HCT116 (cell line): ENCODE data around the gene EXOC4. TPM values are rescaled to one million over a fixed set of nuclear protein-coding genes. Genes with fewer than 3 reads are reported as not detected.

ENCODE experiments used
- ATAC-seq: fragments of 200-7000 bp; cut with Tn5 transposase; 2 replicates; pipeline ENCODE4 v1.9.1; 2020; ENCODE audit warnings: mild to moderate bottlenecking, moderate library complexity
- BruUV-seq: library from RNA; stranded (reverse); fragments of 400-500 nt; replicated peaks from 2 replicates; lab custom pipeline; 2021; lab: Mats Ljungman, UMichigan
- CTCF ChIA-PET: fragments of 300-600 bp; sonication (Branson Sonifier 250); formaldehyde crosslinking; loops from one replicate; lab custom pipeline; 2021; ENCODE audit warnings: antibody characterized with exemption; lab: Charles Lee
- POLR2A ChIA-PET: fragments of 300-600, 350-600 bp; sonication (Branson Sonifier 250); formaldehyde crosslinking; loops from one replicate; lab custom pipeline; 2021; ENCODE audit warnings: antibody characterized with exemption; lab: Charles Lee
- RAD21 ChIA-PET, 2 experiments: fragments of 300-600 bp; sonication (Branson Sonifier 250); formaldehyde crosslinking; loops; one replicate each; lab custom pipeline; 2023; ENCODE audit warnings: low total read pairs in 2 of 2; ENCODE audit not compliant: uncharacterized antibody in 2 of 2, unreplicated experiment in 2 of 2, low non-redundant PET in 1 of 2; lab: Charles Lee
- DNase-seq: peaks from one replicate; pipeline ENCODE4 v3.0.0-alpha.2; 2010; ENCODE audit warnings: low read depth, low spot score
- H2AFZ ChIP-seq: fragments of 200-600 bp; shearing (Covaris generic), sonication (generic); 2 replicates; pipeline ENCODE4 v1.6.1; 2017; ENCODE audit warnings: low read depth, mixed run types, mixed read lengths, antibody characterized with exemption, low read length; ENCODE audit not compliant: poor library complexity, severe bottlenecking
- H3K27ac ChIP-seq: 2 replicates; pipeline ENCODE4 v1.5.1; 2012; ENCODE audit warnings: low read depth, low read length
- H3K27me3 ChIP-seq: fragments of 200-600 bp; sonication (generic); 2 replicates; pipeline ENCODE4 v1.6.1; 2016; ENCODE audit warnings: mixed run types, low read length, mixed read lengths; ENCODE audit not compliant: insufficient read depth
- H3K36me3 ChIP-seq, 2 experiments: fragments of 200-500 bp in 1 of 2; fragments of 200-600 bp in 1 of 2; sonication (Bioruptor generic) in 1 of 2; sonication (generic) in 1 of 2; 2 replicates each; pipeline versions ENCODE4 v1.5.1 to v1.6.1; 2014 to 2016; ENCODE audit warnings: low read length in 2 of 2, inconsistent platforms in 1 of 2, mixed read lengths in 1 of 2, mixed run types in 1 of 2; ENCODE audit not compliant: insufficient read depth in 2 of 2, control insufficient read depth in 1 of 2
- H3K4me1 ChIP-seq, 2 experiments: fragments of 200-600 bp in 1 of 2; sonication (generic) in 1 of 2; 2 replicates each; pipeline versions ENCODE4 v1.5.1 to v1.6.1; 2012 to 2017; ENCODE audit warnings: low read length in 2 of 2, inconsistent platforms in 1 of 2, mild to moderate bottlenecking in 1 of 2, mixed read lengths in 1 of 2, mixed run types in 1 of 2, moderate library complexity in 1 of 2; ENCODE audit not compliant: insufficient read depth in 2 of 2, control insufficient read depth in 1 of 2
- H3K4me2 ChIP-seq: fragments of 200-600 bp; sonication (generic); 2 replicates; pipeline ENCODE4 v1.6.1; 2017; ENCODE audit warnings: mixed run types, low read length, mixed read lengths
- H3K4me3 ChIP-seq, 2 experiments: fragments of 200-600 bp in 1 of 2; sonication (generic) in 1 of 2; replicated peaks in 1 of 2; 2 replicates each; pipeline ENCODE4 v1.5.1; 2011 to 2016; ENCODE audit warnings: low read length in 2 of 2, control low read depth in 1 of 2, low read depth in 1 of 2, mild to moderate bottlenecking in 1 of 2, mixed read lengths in 1 of 2, mixed run types in 1 of 2
- H3K79me2 ChIP-seq: fragments of 200-600 bp; sonication (generic); 2 replicates; pipeline ENCODE4 v1.6.1; 2017; ENCODE audit warnings: mild to moderate bottlenecking, mixed run types, low read length, moderate library complexity, mixed read lengths; ENCODE audit not compliant: insufficient read depth
- H3K9ac ChIP-seq: fragments of 200-600 bp; sonication (generic); 2 replicates; pipeline ENCODE4 v1.6.1; 2016; ENCODE audit warnings: low read length, mixed read lengths
- H3K9me2 ChIP-seq: fragments of 200-600 bp; sonication (generic), shearing (Covaris generic); 2 replicates; pipeline ENCODE4 v1.6.1; 2017; ENCODE audit warnings: mixed run types, mild to moderate bottlenecking, moderate library complexity; ENCODE audit not compliant: insufficient read depth
- H3K9me3 ChIP-seq, 2 experiments: fragments of 200-500 bp in 1 of 2; fragments of 200-600 bp in 1 of 2; sonication (Bioruptor generic) in 1 of 2; sonication (generic) in 1 of 2; 2 replicates each; pipeline ENCODE4 v1.6.1; 2014 to 2017; ENCODE audit warnings: low read length in 2 of 2, mixed read lengths in 2 of 2, inconsistent platforms in 1 of 2, low read depth in 1 of 2, mild to moderate bottlenecking in 1 of 2, mixed run types in 1 of 2, moderate library complexity in 1 of 2; ENCODE audit not compliant: control insufficient read depth in 1 of 2, insufficient read depth in 1 of 2
- H4K20me1 ChIP-seq: fragments of 200-600 bp; sonication (generic), shearing (Covaris generic); 2 replicates; pipeline ENCODE4 v1.6.1; 2017; ENCODE audit warnings: mixed run types, mild to moderate bottlenecking, moderate library complexity; ENCODE audit not compliant: insufficient read depth
- ATF3 ChIP-seq: IDR thresholded peaks from 2 replicates; pipeline ENCODE4 v1.6.1; 2012
- CBX3 ChIP-seq: IDR thresholded peaks from 2 replicates; pipeline ENCODE4 v1.6.1; 2012; ENCODE audit warnings: low read depth
- CEBPB ChIP-seq: IDR thresholded peaks from 2 replicates; pipeline ENCODE4 v1.6.1; 2012; ENCODE audit warnings: low read depth
- CTCF ChIP-seq, 3 experiments: fragments of 200-600 bp in 1 of 3; sonication (generic) in 1 of 3; IDR thresholded peaks in 2 of 3; conservative IDR thresholded peaks in 1 of 3; 2 replicates each; pipeline ENCODE4 v1.5.1; 2012 to 2017; ENCODE audit warnings: low read depth in 2 of 3, low read length in 2 of 3, antibody characterized with exemption in 1 of 3, borderline replicate concordance in 1 of 3, control low read depth in 1 of 3, mild to moderate bottlenecking in 1 of 3, mixed read lengths in 1 of 3, mixed run types in 1 of 3, moderate library complexity in 1 of 3; ENCODE audit not compliant: insufficient read depth in 1 of 3
- ELF1 ChIP-seq: IDR thresholded peaks from 2 replicates; pipeline ENCODE4 v1.6.1; 2012; ENCODE audit warnings: low read depth, borderline replicate concordance
- EZH2phosphoT487 ChIP-seq: fragments of 200-600 bp; IDR thresholded peaks from 2 replicates; pipeline ENCODE4 v1.6.1; 2018; ENCODE audit warnings: antibody characterized with exemption, borderline replicate concordance
- FOSL1 ChIP-seq: IDR thresholded peaks from 2 replicates; pipeline ENCODE4 v1.6.1; 2012; ENCODE audit warnings: low read depth
- JUND ChIP-seq: IDR thresholded peaks from 2 replicates; pipeline ENCODE4 v1.6.1; 2012
- MAX ChIP-seq: IDR thresholded peaks from 2 replicates; pipeline ENCODE4 v1.6.1; 2012
- POLR2A ChIP-seq: IDR thresholded peaks from 2 replicates; pipeline ENCODE4 v1.7.0; 2011; ENCODE audit warnings: borderline replicate concordance; ENCODE audit not compliant: insufficient read depth, insufficient read length; ENCODE audit errors: extremely low read depth
- POLR2AphosphoS5 ChIP-seq: IDR thresholded peaks from 2 replicates; pipeline ENCODE4 v1.6.1; 2011; ENCODE audit warnings: mild to moderate bottlenecking, low read depth, low read length, moderate library complexity
- REST ChIP-seq: IDR thresholded peaks from 2 replicates; pipeline ENCODE4 v1.6.1; 2012; ENCODE audit warnings: low read depth
- SIN3A ChIP-seq: IDR thresholded peaks from 2 replicates; pipeline ENCODE4 v1.6.1; 2012; ENCODE audit warnings: low read depth
- SRF ChIP-seq: IDR thresholded peaks from 2 replicates; pipeline ENCODE4 v1.6.1; 2012; ENCODE audit warnings: low read depth
- TCF7L2 ChIP-seq: IDR thresholded peaks from 2 replicates; pipeline ENCODE4 v1.7.0; 2011; ENCODE audit warnings: borderline replicate concordance, inconsistent platforms; ENCODE audit not compliant: insufficient read depth, insufficient read length; ENCODE audit errors: extremely low read depth
- YY1 ChIP-seq: IDR thresholded peaks from 2 replicates; pipeline ENCODE4 v1.6.1; 2011; ENCODE audit warnings: low read length, low read depth, moderate library complexity, mild to moderate bottlenecking; ENCODE audit not compliant: insufficient replicate concordance; ENCODE audit errors: extremely low read depth
- ZBTB33 ChIP-seq: IDR thresholded peaks from 2 replicates; pipeline ENCODE4 v1.6.1; 2011; ENCODE audit warnings: mild to moderate bottlenecking, low read length, moderate library complexity; ENCODE audit not compliant: insufficient replicate concordance; ENCODE audit errors: extremely low read depth
- ZFX ChIP-seq: fragments of 450-650 bp; IDR thresholded peaks from 2 replicates; pipeline ENCODE4 v1.6.1; 2017
- ZNF274 ChIP-seq: fragments of 200-500 bp; sonication (Bioruptor generic); IDR thresholded peaks from 2 replicates; pipeline ENCODE4 v1.6.1; 2014; ENCODE audit warnings: mild to moderate bottlenecking, low read depth, low read length, inconsistent platforms
- intact Hi-C: fragments of 100-400 bp; cut with micrococcal nuclease; formaldehyde crosslinking; loops from 2 replicates; pipeline ENCODE4 v1.10.0; 2022
- total RNA-seq: library from RNA; stranded (reverse); gene quantifications from one replicate; pipeline ENCODE4 v1.2.1, GENCODE V29; 2021; ENCODE audit not compliant: unreplicated experiment

The EXOC4 gene
- total RNA-seq, 1 experiment from 2014 or later: 40.3 TPM

GRCh38 chr7:134051020-134051419, 798.1 kb downstream of the EXOC4 start:
- H3K9ac ChIP-seq: no peak overlapping the region
- no peaks in the 10 kb centered on the region for H3K9me2 ChIP-seq
- H3K36me3 ChIP-seq: no peaks in the 10 kb centered on the region
- ATAC-seq (no peak), DNase-seq (no peak)
- H3K9me3 ChIP-seq: no peaks in the 10 kb centered on the region
- POLR2A ChIA-PET: no interaction called here
- CTCF ChIA-PET: no interaction called here
- no peak overlapping the region for H2AFZ ChIP-seq
- no peaks in the 10 kb centered on the region for H3K79me2 ChIP-seq
- no peaks in the 10 kb centered on the region for H3K27me3 ChIP-seq
- BruUV-seq: no TSS peak
- RAD21 ChIA-PET: no interaction called here
- H3K4me3 ChIP-seq: no peak overlapping the region
- no peak overlapping the region for H3K4me2 ChIP-seq
- H4K20me1 ChIP-seq: no peaks in the 10 kb centered on the region
- no peak overlapping the region for H3K27ac ChIP-seq
- no peak for TF ChIP-seq REST
- no peak for TF ChIP-seq TCF7L2
- TF ChIP-seq ZFX: no peak
- no peak for TF ChIP-seq ZNF274
- TF ChIP-seq EZH2phosphoT487: no peak
- TF ChIP-seq CEBPB: no peak
- no peak for TF ChIP-seq FOSL1
- no peak for TF ChIP-seq CBX3
- no peak for TF ChIP-seq CTCF (IDR thresholded peaks at IDR 0.05 in 2 of 3, conservative IDR thresholded peaks at IDR 0.05 in 1 of 3; ENCODE audit: borderline replicate concordance in 1 of 3, insufficient read depth in 1 of 3, low read depth in 2 of 3, low read length in 2 of 3)
- TF ChIP-seq YY1: no peak
- no peak for TF ChIP-seq MAX
- TF ChIP-seq POLR2A: no peak
- TF ChIP-seq ZBTB33: no peak
- no peak for TF ChIP-seq SRF
- TF ChIP-seq POLR2AphosphoS5: no peak
- TF ChIP-seq ATF3: no peak
- no peak for TF ChIP-seq JUND
- no peak for TF ChIP-seq SIN3A
- no peak for TF ChIP-seq ELF1
- intact Hi-C loops: no loop called here
- no peaks in the 10 kb centered on the region for H3K4me1 ChIP-seq
